HG02623 (cell line): ENCODE measurements around the gene GMCL2.
"Not testable (repeated sequence)": the region's sequence is repeated elsewhere in the genome, so short reads cannot be mapped to it uniquely, and the experiment has no call there.

Experiments
- ATAC-seq: cut with Tn5 transposase; IDR thresholded peaks from one replicate; pipeline ENCODE4 v1.9.1; 2021; ENCODE audit warnings: moderate library complexity; ENCODE audit not compliant: unreplicated experiment

GMCL2 gene, protein sequence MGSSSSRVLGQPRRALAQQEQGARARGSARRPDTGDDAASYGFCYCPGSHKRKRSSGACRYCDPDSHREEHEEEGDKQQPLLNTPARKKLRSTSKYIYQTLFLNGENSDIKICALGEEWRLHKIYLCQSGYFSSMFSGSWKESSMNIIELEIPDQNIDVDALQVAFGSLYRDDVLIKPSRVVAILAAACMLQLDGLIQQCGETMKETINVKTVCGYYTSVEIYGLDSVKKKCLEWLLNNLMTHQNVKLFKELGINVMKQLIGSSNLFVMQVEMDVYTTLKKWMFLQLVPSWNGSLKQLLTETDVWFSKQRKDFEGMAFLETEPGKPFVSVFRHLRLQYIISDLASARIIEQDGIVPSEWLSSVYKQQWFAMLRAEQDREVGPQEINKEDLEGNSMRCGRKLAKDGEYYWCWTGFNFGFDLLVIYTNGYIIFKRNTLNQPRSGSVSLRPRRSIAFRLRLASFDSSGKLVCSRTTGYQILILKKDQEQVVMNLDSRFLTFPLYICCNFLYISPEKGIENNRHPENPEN

DNA sequence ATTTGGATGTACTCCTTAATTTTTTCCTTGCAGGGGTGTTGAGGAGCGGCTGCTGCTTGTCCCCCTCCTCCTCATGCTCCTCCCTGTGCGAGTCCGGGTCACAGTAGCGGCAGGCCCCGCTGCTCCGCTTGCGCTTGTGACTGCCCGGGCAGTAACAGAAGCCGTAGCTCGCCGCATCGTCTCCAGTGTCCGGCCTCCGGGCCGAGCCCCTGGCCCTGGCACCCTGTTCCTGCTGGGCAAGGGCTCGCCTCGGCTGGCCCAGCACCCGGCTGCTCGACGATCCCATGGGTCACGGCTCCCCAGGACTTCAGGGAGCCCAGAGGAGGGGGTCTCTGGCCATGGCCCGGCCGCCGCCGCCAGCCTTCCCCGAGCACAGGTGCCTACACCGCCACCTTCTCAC is at the start of gene GMCL2:
Gene GMCL2, minus strand, starts transcription at position 358 of the 400 bp plus-strand sequence. Its CDS starts 72 bp downstream, at position 286.
- ATAC-seq = no peak

DNA sequence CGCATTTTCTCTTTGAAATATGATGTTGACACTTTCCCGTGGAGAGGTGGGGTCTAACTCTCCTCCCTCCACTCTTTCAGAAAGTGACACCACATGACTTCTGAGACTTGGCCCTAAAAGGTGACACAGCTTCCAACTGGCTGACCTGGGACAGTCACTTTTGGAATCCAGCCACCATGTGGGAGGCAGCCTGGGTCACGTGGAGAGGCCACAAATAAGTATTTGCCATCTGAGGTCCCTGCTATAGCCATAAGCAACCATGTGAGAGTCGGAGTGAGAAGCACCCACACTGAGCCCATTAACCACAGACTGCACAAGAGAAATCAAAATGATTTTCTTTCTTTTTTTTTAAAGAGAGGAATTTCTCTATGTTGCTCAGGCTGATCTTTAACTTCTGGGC is 49.5 kb upstream of the GMCL2 start:
- no peak for ATAC-seq

DNA sequence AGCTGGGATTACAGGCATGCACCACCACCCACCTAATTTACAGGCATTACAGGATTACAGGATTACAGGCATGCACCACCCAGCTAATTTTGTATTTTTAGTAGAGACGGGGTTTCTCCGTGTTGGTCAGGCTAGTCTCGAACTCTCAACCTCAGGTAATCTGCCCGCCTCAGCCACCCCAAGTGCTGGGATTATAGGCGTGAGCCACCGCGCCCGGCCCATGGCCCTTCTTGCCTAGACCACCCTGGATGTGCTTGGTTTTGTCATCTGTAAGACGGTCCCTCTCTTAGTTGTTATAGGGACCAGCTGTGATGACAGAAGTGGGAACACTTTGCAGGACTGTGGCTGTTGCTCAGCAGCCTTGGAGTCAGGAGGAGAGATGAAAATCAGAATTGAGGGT is 49.0 kb upstream of the GMCL2 start:
- no peak for ATAC-seq

DNA sequence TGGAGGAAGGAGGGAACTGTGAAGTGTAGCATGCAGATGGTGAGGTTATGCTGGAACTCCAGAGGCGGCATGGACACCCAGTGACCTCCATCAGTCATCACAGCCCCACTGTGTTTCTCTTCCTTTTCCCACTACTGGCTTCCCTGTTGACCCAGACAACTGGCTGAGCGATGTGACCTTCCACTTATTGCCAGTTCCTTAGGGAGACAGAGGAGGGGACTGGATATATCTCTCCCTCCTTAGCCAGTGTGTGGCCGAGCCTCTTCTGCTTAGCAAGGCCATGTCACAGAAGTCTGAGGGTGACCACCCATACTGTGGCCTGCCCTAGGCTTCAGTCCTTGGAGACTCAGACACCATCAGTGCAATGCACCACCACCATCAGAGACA is 48.4 kb upstream of the GMCL2 start:
- no peak for ATAC-seq

DNA sequence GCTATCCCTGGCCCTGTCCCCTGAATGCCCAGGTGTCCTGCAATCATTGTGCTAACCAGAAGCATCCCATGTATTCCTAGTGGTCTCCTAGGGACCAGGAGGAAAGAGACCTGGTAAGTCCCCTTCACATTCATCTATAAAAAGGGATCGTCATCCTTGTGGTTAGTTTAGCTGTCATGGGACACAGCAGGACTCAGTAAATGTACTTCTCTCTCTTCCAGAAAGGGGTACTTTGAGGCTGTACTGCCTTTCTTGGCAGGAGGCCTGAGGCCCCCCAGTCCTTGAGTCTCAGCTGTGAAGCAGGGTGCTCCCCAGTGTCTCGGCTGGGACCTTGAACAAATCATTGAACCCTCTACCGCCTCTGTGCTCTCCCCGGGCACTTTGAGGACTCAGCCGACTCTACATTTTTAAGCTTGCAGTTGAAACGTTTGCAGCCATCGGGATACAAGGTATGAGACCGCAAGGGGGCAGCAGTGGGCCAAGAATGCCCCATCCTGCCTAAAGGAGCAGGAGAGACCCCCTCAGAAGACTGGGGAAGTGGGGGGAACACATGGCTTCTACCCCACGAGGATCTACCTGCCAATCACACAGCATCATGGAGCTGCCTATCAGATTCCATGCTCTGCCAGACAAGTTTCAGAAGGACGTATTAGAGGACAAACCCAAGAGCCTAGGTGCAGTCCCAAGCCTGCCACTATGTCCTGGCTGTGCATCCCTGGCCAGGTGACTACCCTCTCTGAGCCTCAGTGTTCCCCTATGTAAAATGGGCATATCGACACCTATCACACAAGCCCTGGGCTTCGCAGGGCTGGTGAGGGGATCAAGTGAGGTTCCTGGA is 47.8 kb upstream of the GMCL2 start:
- no peak for ATAC-seq

DNA sequence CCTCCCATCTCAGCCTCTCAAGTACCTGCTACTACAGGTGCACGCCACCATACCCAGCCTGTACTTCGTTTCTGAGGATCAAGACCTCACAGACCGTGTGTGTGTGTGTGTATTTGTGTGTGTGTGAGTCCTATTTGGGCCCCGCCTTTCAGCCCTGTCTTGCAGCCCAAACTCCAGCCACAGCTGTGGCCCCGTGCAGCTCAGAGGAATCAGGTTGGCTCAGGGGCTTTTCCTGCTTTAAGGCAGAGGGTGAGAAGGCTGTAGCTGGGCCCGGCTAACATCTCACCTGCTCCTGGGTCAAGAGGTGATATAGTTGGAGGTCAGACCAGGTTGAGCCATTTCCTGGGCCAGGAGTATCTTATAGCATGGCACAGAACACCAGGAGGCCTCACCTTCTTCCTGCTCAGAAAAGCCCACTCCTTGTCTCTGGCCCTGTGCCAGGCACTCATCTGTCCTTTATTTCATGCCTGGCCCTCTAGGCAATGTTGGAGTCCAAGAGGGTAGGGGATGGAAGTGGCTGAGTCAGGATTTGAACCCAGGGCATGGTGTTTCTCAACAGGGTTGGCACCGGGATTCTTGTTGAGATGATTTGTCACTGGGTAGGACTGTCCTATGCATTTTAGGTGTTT is 47.1 kb upstream of the GMCL2 start:
- no peak for ATAC-seq

DNA sequence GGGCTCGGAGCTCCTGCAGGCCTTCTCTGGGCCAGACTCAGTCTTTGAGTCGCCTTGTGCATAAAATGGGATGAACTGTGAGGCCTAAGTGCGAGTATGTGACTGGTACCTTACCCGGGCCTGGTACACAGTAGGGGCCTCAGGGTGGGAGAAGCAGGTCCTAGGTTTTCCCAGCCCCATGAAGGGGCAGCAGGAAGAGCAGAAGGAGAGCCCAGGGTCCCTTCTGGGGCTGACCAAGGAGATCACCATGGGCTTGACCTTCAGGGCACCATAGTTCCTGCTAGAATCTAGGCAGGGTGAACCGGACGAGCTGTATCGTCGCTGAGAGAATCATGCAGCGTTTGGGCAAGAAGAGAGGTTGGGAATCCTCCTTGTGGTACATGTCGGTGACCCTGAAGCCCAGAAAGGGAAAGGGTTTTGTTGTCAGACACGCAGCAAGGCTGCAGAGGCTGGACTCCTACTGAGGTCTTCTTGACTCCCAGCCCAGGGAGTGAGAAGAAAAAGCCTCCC is 45.8 kb upstream of the GMCL2 start:
- ATAC-seq = no peak

DNA sequence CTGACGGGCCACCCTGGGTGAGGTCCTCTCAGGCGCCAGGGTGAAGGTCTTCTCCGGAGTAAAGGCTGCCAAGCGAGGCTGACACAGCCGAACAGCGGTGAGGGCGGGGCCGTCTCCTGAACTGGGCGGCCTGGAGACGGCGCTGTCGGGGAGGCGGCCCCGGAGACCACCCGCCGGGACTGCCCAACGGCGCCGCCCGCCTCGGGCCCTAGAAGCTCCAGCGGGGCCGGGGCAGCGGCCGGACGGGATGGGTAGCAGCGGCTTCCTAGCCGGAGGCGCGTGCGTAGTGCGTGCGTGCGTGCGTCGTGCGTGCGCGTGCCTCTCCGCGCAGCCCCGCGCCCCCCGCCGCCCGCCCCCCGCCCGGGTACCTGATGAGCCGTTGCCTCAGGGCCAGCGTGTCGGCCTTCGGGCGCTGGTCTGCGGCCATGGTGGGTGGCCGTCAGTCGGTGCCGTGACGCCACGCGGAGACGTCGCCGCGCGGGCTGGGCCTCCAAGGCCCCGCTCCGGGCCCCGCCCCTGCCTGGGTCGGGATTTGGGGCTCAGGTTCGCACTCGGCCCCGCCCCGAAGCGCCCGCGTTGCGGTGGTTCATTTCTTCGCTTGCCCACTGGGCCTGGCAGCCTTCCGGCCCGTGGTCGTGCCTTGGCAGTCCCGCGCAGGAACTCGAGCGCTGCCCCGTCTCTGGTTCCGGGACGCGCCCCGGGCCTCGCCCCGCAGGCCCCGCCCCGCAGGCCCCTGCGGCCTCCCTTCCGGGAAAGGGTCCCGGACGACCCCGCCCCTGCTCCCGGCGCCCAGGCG is 45.2 kb upstream of the GMCL2 start, which contains the start of gene PHYKPL:
Gene PHYKPL, minus strand, starts transcription at position 679 of the 796 bp plus-strand sequence. Its CDS starts 252 bp downstream, at position 427.
- peak; percentile 59 for ATAC-seq

DNA sequence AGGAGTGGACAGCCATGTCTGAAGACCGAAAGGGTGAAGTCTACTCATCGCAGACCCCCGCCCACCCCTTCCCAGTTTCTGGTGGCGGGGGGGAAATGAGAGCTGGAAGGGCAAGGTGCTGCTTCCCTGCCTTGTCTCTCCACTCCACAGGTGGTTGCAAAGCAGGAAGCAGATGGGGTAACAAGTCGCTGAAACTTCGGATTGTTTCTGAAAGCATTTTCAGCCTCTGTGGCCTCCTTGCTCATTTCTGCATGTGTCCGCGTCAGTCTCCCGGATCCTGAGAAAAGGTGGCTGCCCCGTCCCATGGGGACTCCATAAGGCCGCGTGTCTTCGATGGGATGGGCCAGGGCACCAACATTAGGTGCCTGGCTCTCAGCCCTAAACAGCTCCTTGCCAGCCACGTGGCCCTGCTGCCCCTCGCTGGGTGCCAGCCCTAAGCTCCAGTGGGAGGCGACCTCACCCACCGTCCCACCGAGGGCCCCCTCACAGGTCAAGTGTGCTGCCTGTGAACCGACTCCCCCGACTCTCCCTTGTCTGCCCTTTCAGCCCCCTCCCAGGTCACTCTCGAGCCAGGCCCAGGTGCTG is 44.5 kb upstream of the GMCL2 start:
- ATAC-seq = no peak

DNA sequence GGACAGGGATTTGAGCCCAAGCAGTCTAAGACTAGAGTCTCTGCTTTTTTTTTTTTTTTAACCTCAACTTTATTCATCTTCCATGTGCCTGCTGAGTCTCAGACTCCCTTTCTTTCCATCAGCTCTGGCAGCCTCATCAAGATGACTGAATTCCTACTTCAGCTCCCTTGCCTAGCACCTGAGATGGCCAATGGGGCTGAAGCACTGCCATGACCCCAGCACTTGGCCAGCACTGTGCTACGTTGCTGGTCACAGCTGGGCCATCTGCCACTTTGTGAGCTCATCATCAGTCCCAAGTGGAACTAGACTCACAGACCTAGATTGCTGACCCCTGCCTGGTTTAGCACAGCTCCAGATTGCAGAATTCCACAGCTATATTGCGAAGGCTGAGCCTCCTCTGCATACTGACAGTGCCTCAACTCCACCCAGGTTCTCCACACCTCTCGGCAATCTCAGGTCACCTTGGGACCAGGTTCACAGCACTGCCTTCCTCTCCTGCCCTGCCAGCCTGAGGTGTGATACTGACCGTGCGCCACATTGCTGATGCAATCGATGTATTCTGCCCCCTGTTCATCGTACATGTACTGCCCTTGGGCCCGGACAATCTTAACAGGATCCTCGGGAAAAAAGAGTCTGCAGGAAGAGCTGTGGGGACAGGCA is 43.8 kb upstream of the GMCL2 start:
- ATAC-seq = no peak

DNA sequence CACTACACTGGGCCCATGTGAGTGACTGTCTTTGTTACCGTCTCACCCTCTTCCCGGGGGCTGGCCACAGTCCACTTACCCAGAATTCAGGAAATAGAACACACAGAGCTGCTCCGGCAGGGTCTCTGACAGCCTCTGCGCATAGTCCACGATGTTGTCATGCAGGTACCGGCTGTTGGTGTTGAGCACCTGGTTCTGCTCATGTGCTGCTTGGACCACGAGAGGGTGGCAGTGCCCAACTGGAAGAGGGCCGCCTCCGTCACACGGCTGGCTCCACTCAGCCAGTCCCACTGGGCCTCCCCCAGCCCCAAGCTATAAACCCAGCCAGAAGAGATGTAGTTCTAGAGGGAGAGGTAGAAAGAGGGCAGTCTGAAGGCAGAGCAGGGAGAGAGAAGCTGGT is 42.7 kb upstream of the GMCL2 start:
- ATAC-seq = no peak

DNA sequence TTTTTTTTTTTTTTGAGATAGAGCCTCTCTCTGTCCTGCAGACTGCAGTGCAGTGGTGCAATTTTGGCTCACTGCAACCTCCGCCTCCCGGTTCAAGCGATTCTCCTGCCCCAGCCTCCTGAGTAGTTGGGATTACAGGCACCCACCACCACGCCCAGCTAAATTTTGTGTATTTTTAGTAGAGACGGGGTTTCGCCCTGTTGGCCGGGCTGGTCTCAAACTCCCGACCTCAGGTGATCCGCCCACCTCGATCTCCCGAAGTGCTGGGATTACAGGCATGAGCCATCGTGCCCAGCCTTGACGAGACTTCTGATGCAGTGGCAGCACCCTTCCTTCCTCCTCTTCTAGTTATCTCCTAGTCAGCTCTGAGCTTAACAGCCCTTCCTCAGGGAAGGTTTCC is 41.9 kb upstream of the GMCL2 start:
- not testable (repeated sequence) for ATAC-seq

DNA sequence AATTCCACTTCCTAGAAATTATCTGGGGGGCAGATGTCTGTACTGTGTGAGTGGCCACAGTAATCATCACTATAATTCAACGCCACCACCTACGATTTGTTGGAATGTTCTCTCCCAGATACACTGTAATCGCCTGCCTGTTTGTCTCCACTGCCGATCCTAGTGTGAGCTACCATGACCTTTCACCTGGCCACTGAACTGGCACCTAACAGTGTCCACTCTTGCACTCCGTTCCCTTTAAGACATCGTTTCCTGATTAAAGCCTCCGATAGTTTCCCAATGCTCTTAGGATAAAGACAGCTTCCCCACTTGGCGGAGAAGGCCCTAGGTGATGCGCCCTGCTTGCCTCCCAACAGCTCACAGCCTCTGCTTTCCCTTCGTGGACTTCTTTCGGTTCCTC is 41.4 kb upstream of the GMCL2 start:
- no peak for ATAC-seq

DNA sequence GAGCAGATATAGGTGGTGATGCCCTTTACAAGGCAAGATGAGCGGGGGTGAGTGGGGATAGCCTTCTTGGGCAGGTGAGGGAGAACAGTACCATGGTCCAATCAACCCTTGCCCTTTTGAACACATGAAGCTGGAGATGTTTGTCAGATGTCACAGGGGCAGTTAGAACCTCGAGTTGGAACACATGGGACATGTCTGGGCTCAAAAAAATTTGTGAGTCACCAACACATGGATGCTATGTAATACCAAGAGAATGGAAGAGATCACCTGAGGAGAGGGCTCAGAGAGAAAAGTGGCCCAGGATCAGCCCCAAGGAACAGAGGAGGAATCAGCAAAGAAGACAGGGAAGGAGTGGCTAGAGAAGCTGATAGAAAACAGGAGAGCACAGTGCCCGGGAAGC is 40.8 kb upstream of the GMCL2 start:
- no peak for ATAC-seq

DNA sequence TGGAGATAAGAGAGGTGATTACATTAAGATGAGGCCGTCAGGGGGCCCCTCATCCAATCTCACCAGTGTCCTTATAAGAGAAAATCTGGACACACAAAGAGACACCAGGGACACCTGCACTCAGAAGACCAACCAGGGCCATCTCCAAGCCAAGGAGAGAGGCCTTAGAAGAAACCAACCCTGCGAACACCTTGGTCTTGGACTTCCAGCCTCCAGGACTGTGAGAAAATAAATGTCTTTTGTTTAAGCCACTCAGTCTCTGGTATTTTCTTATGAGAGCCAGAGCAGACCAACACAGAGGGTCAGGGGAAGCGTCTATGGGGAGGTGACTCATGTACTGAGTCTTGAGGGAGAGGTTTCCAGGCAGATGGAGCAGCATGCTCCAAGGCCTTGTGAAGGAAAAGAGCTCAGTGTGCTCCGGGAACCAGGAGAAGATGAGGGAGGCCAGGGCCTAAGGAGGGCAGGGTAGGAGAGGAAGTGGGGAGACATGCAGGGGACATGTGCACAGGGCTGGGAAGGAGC is 40.0 kb upstream of the GMCL2 start:
- ATAC-seq = no peak

DNA sequence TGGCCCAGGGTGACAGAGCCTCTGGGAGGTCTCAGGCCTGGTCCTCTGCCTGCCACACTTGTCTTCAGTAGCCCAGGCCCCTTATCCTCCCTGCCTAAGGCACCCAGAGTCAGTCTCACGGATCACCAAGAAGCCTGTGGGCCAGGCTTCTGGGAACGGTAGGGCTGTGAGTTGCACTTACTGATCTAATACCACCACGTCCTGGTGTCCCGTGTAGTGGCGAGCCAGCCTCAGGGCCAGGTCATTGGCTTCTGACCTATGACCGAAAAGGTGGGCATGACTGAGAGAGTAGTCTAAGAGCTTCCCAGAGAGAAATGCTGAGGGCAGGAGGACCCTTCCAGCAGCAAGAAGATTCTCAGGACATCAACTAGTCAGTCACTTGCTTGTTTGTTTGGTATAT is 38.0 kb upstream of the GMCL2 start:
- ATAC-seq = no peak

DNA sequence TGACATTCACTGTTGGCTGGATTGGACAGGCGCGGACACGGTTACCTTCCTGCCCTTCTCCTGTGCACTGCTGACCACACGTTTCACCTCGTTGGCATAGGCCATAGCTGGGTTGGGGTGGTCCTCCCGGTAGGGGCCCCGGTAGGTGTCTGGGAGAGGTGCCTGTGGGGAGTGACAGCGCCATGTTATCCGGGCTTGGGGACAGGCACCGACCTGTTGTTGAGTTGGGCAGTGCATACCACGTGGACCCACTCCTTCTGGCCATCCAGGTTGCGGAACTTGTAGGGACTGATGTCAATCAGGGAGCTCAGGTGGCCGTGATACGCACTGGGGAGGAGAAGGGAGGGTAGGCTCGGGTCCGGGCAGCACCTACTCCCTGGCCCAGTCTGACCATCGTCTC is 37.2 kb upstream of the GMCL2 start:
- ATAC-seq = no peak

DNA sequence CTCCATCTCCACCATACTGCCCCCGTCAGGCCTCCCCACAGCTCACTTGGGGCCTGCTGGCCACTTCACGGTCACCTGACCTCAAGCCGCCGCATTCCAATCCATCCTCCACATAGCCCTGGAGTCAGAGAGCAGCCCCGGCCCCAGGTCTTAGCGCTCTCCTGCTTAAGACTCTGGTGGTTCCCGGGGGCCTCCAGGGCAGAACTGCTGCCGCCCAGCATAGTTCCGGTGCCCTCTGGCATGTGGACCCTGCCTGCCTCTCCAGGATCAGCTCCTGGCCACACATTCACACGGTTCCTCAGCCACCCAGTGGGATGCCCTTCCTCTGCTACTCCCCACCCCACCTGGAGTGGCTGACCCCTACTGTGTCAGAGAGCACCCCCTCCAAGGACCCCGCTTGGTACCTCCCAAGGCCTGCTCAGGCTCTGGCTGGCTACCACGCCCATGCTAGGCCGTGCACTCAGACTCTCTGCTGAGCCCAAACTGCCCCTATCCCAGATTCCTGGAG is 36.7 kb upstream of the GMCL2 start:
- no peak for ATAC-seq

DNA sequence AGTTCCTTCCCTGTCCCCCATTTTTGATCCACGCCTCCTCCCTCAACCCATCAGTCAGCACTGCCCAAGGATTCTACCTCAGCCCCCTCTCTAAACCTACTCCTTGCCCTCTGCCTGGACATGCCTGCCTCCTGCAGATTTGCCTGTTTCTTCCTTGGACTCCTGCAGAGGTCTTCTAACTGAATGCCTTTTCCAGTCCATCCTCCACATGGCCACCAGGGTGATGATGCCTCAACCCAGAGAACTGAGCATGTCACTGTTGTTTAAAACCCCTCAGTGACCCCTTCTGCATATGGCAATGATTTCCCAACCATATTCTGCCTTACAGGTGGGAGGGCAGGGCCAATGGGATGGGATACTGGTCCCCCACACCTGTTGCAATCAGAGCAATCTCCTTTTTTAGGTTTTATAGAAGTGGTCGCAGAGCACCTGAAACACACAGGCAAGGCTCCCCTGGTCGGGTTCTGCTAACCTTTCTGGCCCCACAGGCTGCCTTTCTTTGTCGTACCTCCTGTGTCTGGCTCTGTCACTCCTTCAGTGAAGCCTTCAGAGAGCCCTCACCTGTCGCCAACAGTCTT is 36.1 kb upstream of the GMCL2 start:
- ATAC-seq = no peak
